Liver (tissue), 9 donors: ENCODE measurements around the gene FYB2. TPM values are rescaled to one million over a fixed set of nuclear protein-coding genes. Genes with fewer than 3 reads are reported as not detected.

Experiments
- DNase-seq: peaks from one replicate; pipeline ENCODE4 v3.0.0-alpha.2; 2017; ENCODE audit warnings: low spot score
- H3K27ac ChIP-seq, 2 donors: one replicate each; pipeline ENCODE4 v1.7.0; 2013; ENCODE audit warnings: inconsistent platforms in 2 of 2, low read length in 2 of 2, control low read depth in 1 of 2, low read depth in 1 of 2, mild to moderate bottlenecking in 1 of 2
- H3K27me3 ChIP-seq, 4 donors: one replicate each; pipeline versions ENCODE4 v1.6.1 to v1.7.0; 2013; ENCODE audit warnings: low read length in 3 of 4, inconsistent platforms in 1 of 4, mild to moderate bottlenecking in 1 of 4, moderate library complexity in 1 of 4; ENCODE audit not compliant: control insufficient read depth in 4 of 4, insufficient read depth in 4 of 4
- H3K36me3 ChIP-seq, 4 donors: one replicate each; pipeline versions ENCODE4 v1.6.1 to v1.7.0; 2013; ENCODE audit warnings: low read length in 3 of 4, mild to moderate bottlenecking in 3 of 4, low read depth in 1 of 4, moderate library complexity in 1 of 4; ENCODE audit not compliant: control insufficient read depth in 4 of 4, insufficient read depth in 3 of 4
- H3K4me1 ChIP-seq, 4 donors: one replicate each; pipeline versions ENCODE4 v1.6.1 to v1.7.0; 2013; ENCODE audit warnings: low read length in 3 of 4, mild to moderate bottlenecking in 3 of 4, moderate library complexity in 1 of 4; ENCODE audit not compliant: control insufficient read depth in 4 of 4, insufficient read depth in 4 of 4
- H3K4me3 ChIP-seq, 3 donors: one replicate each; pipeline versions ENCODE4 v1.6.1 to v1.7.0; 2013; ENCODE audit warnings: low read length in 3 of 3, control low read depth in 1 of 3, low read depth in 1 of 3, mild to moderate bottlenecking in 1 of 3
- H3K9ac ChIP-seq, 2 donors: one replicate each; pipeline ENCODE4 v1.7.0; 2013; ENCODE audit warnings: low read length in 2 of 2, mild to moderate bottlenecking in 2 of 2, moderate library complexity in 2 of 2, control low read depth in 1 of 2, low read depth in 1 of 2
- H3K9me3 ChIP-seq, 4 donors: one replicate each; pipeline versions ENCODE4 v1.6.1 to v1.7.0; 2013; ENCODE audit warnings: low read length in 3 of 4; ENCODE audit not compliant: control insufficient read depth in 4 of 4
- FOXA1 ChIP-seq: IDR thresholded peaks from 2 replicates; pipeline ENCODE4 v1.6.1; 2016; ENCODE audit warnings: antibody characterized with exemption
- FOXA2 ChIP-seq: IDR thresholded peaks from 2 replicates; pipeline ENCODE4 v1.6.1; 2016; ENCODE audit warnings: antibody characterized with exemption
- GABPA ChIP-seq, 2 donors: IDR thresholded peaks in 1 of 2; conservative IDR thresholded peaks in 1 of 2; 2 replicates each; pipeline ENCODE4 v1.6.1; 2016; ENCODE audit warnings: antibody characterized with exemption in 2 of 2, mild to moderate bottlenecking in 1 of 2, moderate library complexity in 1 of 2
- HNF4G ChIP-seq: IDR thresholded peaks from 2 replicates; pipeline ENCODE4 v1.6.1; 2016; ENCODE audit warnings: antibody characterized with exemption
- NR2F2 ChIP-seq: IDR thresholded peaks from 2 replicates; pipeline ENCODE4 v1.6.1; 2016; ENCODE audit warnings: antibody characterized with exemption
- RAD21 ChIP-seq, 2 donors: IDR thresholded peaks; 2 replicates each; pipeline ENCODE4 v1.6.1; 2016; ENCODE audit warnings: antibody characterized with exemption in 2 of 2, mild to moderate bottlenecking in 2 of 2
- SP1 ChIP-seq: IDR thresholded peaks from 2 replicates; pipeline ENCODE4 v1.6.1; 2018; ENCODE audit warnings: antibody characterized with exemption, mild to moderate bottlenecking
- TAF1 ChIP-seq: conservative IDR thresholded peaks from 2 replicates; pipeline ENCODE4 v1.6.1; 2016; ENCODE audit warnings: antibody characterized with exemption, mild to moderate bottlenecking
- YY1 ChIP-seq: IDR thresholded peaks from 2 replicates; pipeline ENCODE4 v1.6.1; 2016; ENCODE audit warnings: antibody characterized with exemption, mild to moderate bottlenecking
- WGBS: extraction: QIAGEN DNeasy Blood & Tissue Kit; methylation state at CpG from one replicate; pipeline ENCODE4 v1.1.7; 2013; 5-methylcytosine and 5-hydroxymethylcytosine counted together
- polyA plus RNA-seq, 2 donors: library from polyadenylated mRNA; stranded (reverse) in 1 of 2; unstranded in 1 of 2; fragments of 200-250 nt in 1 of 2; fragments of >200 nt in 1 of 2; fragmentation: Nextera tagmentation in 1 of 2; extraction: Ambion mirVana in 1 of 2; gene quantifications; one replicate each; pipeline versions ENCODE4 v1.2.1 to v1.2.3, GENCODE V29; 2013 to 2015
- total RNA-seq, 2 donors: library from RNA; depleted of rRNA; stranded (reverse); fragments of >200 nt; gene quantifications; one replicate each; pipeline ENCODE4 v1.2.3, GENCODE V29; 2014
- TF ChIP-seq, protein P1 (sequence below): IDR thresholded peaks from 2 replicates; pipeline ENCODE4 v1.6.1; 2016; ENCODE audit warnings: antibody characterized with exemption
- TF ChIP-seq, protein P2 (sequence below): fragments of 150-350 bp; IDR thresholded peaks from 2 replicates; pipeline ENCODE4 v1.5.1; 2017; ENCODE audit warnings: improper control_type of control experiment, low read depth, low read length; ENCODE audit not compliant: missing input control
- TF ChIP-seq, protein P3 (sequence below): IDR thresholded peaks from 2 replicates; pipeline ENCODE4 v1.6.1; 2016; ENCODE audit warnings: antibody characterized with exemption, mild to moderate bottlenecking
- donor health status: healthy.
- donor health status: healthy.
- donor health status: healthy.
- donor health status: healthy.
- donor health status: healthy.

FYB2 gene
- total and polyA plus RNA-seq, 4 donors, result 3.3 to 31.3 (median 16.2) TPM

DNA sequence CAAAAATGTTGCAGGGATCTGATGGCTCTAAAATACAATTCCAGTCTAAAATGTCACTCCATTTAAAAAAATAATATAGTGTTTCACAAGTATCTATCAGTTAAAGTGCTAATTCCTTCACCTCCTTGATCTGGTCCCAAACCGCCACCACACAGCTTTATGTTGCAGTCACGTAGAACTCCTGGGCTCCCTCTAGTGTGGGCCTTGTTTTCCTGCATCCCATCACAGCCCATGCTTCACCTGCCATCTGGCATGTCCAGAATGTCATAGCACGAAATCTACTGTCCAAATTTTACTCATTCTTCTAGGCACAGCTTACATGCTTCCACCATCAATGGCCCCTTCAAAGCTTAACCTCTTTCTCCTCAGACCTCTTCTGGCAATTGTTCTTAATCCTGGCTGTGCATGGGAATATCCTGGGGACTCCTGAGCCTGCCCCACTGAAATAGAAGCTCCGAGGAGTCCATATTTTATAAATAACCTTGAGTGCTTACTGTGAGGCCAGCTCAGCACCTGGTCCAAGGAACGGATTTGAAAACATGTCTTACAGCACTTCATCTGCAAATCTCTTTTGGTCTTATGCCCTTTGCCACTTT, 15.5 kb downstream of the FYB2 start:
- Histone ChIP-seq H3K4me3 (no peak overlapping the region), H3K27me3 (no peaks in the 10 kb centered on the region), H3K4me1 (peaks cover 0 to 17% (median 16%) of the 10 kb centered on the region in 4 donors), H3K9ac (no peak overlapping the region), H3K9me3 (no peaks in the 10 kb centered on the region), H3K27ac (no peak overlapping the region), H3K36me3 (peaks cover 0 to 2% (median 0%) of the 10 kb centered on the region in 4 donors)
- DNase-seq, result no peak
- WGBS, result 78% methylated on average over 5 of the region's 5 CpGs
- TF ChIP-seq, protein P1, sequence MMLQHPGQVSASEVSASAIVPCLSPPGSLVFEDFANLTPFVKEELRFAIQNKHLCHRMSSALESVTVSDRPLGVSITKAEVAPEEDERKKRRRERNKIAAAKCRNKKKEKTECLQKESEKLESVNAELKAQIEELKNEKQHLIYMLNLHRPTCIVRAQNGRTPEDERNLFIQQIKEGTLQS, result no peak
- TF ChIP-seq RAD21 (IDR thresholded peaks at IDR 0.05), result peak; percentile 67 to 84
- TF ChIP-seq, protein P2, sequence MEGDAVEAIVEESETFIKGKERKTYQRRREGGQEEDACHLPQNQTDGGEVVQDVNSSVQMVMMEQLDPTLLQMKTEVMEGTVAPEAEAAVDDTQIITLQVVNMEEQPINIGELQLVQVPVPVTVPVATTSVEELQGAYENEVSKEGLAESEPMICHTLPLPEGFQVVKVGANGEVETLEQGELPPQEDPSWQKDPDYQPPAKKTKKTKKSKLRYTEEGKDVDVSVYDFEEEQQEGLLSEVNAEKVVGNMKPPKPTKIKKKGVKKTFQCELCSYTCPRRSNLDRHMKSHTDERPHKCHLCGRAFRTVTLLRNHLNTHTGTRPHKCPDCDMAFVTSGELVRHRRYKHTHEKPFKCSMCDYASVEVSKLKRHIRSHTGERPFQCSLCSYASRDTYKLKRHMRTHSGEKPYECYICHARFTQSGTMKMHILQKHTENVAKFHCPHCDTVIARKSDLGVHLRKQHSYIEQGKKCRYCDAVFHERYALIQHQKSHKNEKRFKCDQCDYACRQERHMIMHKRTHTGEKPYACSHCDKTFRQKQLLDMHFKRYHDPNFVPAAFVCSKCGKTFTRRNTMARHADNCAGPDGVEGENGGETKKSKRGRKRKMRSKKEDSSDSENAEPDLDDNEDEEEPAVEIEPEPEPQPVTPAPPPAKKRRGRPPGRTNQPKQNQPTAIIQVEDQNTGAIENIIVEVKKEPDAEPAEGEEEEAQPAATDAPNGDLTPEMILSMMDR, result peak; percentile 48

DNA sequence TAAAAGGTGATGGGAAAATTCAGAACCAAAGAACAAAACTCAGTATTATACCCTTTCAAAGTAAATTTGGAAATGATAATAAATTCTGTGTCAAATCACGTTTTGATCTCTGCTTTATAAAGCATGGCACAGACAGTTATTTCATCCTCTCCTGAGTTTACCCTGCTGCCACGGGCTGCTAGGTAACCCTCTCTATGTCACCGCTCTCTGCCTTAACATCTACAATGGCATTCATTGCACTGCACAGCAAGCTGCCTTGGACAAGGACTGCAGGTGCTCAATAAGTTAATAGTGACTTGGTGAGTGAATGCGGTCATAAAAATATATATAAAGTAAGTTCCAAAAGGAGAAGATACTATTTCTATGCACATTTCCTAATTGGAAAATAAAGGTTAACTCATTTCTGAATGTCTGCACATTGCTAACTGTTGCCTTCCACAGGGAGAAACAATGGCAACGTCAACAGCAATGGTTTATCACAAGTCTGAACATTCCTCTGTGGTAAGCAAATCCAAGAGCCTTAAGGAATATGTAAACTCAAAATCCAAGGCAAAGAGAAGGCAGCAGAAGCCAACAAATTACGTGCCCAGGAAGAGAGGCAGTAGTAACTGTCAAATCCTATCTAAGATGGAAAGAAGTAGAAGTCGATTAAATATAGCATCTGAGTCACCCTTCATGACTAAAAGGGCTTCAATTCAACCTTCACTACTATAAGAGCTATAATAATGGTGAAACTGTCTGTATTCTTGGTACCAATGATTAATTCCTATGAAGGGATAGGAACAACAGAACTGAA, 19.4 kb downstream of the FYB2 start:
- 83% methylated on average over 7 of the region's 7 CpGs for WGBS
- Histone ChIP-seq H3K36me3 (peaks cover 0 to under 1% (median 0%) of the 10 kb centered on the region in 4 donors), H3K4me1 (peaks cover 0 to 7% (median 0%) of the 10 kb centered on the region in 4 donors), H3K9ac (no peak overlapping the region), H3K27ac (no peak overlapping the region), H3K27me3 (no peaks in the 10 kb centered on the region), H3K4me3 (no peak overlapping the region), H3K9me3 (no peaks in the 10 kb centered on the region)
- TF ChIP-seq SP1, result no peak
- DNase-seq, result no peak

DNA sequence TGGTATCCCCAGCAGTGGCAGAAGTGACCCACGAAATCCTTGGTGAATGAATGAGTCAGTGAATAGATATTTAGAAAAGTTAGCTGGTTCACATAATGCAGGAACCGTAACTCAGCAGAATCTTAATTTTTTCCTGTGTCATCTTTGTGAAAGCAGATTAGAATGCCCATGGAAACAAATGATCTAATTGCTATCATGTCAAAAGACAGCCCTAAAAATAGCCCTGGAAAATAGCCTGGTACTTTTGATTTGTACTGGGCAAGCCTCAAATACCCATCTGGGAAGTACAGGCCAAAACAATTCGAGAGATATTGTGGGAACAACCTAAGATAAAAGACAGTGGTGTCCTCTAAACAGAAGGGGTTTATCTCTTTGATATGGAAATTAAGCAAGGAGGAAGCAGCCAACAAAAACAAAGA, 21.1 kb downstream of the FYB2 start:
- no peak for DNase-seq
- H3K4me3 ChIP-seq, result no peak overlapping the region
- H3K4me1 ChIP-seq, result peaks cover 0 to 7% (median 0%) of the 10 kb centered on the region in 4 donors
- TF ChIP-seq HNF4G (no peak), TAF1 (no peak), FOXA2 (no peak)
- H3K9me3 ChIP-seq, result no peaks in the 10 kb centered on the region
- 47% methylated on average over 3 of the region's 3 CpGs for WGBS
- H3K27ac ChIP-seq, result no peak overlapping the region
- no peak overlapping the region for H3K9ac ChIP-seq
- H3K27me3 ChIP-seq, result no peaks in the 10 kb centered on the region
- H3K36me3 ChIP-seq, result no peaks in the 10 kb centered on the region

DNA sequence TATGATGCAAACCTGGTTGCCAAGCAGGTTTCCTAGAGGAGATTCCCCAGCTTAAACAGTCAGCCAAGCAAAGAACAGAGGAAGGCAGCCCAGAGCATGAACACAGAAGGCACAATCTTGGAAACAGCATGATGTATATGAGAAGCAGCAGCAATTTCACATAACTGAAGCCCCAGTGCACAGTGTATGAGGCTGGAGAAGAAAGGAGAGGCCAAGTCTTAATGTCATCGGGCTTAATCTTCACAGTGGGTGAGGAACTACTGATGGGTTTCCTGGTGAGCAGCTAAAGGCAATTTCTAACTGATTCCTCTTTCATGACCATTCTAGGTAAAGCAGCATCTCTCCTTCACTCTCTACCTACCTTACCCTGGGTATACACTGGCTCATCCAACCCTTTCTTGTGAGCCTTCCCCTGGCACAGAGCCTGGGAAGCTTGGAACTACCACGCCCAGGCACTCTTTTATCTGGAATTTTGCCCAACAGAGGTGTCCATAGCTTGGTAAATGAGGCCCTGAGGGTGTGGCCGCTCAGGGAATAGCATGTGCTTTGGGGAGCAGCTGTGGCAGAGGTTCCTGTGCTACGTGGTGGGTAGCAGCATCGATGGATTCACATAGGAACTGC, 22.0 kb downstream of the FYB2 start:
- Histone ChIP-seq H3K9ac (no peak overlapping the region), H3K36me3 (peaks cover 0 to 3% (median 0%) of the 10 kb centered on the region in 4 donors), H3K9me3 (no peaks in the 10 kb centered on the region), H3K27ac (no peak overlapping the region), H3K4me3 (no peak overlapping the region), H3K27me3 (no peaks in the 10 kb centered on the region), H3K4me1 (peaks cover 0 to 7% (median 0%) of the 10 kb centered on the region in 4 donors)
- no peak for TF ChIP-seq YY1
- TF ChIP-seq GABPA (IDR thresholded peaks at IDR 0.05 in 1 of 2, conservative IDR thresholded peaks at IDR 0.05 in 1 of 2), result no peak
- TF ChIP-seq, protein P3, sequence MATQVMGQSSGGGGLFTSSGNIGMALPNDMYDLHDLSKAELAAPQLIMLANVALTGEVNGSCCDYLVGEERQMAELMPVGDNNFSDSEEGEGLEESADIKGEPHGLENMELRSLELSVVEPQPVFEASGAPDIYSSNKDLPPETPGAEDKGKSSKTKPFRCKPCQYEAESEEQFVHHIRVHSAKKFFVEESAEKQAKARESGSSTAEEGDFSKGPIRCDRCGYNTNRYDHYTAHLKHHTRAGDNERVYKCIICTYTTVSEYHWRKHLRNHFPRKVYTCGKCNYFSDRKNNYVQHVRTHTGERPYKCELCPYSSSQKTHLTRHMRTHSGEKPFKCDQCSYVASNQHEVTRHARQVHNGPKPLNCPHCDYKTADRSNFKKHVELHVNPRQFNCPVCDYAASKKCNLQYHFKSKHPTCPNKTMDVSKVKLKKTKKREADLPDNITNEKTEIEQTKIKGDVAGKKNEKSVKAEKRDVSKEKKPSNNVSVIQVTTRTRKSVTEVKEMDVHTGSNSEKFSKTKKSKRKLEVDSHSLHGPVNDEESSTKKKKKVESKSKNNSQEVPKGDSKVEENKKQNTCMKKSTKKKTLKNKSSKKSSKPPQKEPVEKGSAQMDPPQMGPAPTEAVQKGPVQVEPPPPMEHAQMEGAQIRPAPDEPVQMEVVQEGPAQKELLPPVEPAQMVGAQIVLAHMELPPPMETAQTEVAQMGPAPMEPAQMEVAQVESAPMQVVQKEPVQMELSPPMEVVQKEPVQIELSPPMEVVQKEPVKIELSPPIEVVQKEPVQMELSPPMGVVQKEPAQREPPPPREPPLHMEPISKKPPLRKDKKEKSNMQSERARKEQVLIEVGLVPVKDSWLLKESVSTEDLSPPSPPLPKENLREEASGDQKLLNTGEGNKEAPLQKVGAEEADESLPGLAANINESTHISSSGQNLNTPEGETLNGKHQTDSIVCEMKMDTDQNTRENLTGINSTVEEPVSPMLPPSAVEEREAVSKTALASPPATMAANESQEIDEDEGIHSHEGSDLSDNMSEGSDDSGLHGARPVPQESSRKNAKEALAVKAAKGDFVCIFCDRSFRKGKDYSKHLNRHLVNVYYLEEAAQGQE, result no peak
- TF ChIP-seq NR2F2, result no peak
- TF ChIP-seq FOXA1, result no peak
- 77% methylated on average over 5 of the region's 5 CpGs for WGBS
- DNase-seq, result no peak
